Activated CD4-positive, alpha-beta T cell treated with anti-CD3 and anti-CD28 coated beads, Interleukin-2, amount 50 U/mL, for 4 hours (primary cell): ENCODE data around the gene COX4I2.

Source experiments
- DNase-seq, 2 experiments: peaks; one replicate each; pipeline ENCODE4 v3.0.0-alpha.2; 2020

COX4I2 gene

DNA sequence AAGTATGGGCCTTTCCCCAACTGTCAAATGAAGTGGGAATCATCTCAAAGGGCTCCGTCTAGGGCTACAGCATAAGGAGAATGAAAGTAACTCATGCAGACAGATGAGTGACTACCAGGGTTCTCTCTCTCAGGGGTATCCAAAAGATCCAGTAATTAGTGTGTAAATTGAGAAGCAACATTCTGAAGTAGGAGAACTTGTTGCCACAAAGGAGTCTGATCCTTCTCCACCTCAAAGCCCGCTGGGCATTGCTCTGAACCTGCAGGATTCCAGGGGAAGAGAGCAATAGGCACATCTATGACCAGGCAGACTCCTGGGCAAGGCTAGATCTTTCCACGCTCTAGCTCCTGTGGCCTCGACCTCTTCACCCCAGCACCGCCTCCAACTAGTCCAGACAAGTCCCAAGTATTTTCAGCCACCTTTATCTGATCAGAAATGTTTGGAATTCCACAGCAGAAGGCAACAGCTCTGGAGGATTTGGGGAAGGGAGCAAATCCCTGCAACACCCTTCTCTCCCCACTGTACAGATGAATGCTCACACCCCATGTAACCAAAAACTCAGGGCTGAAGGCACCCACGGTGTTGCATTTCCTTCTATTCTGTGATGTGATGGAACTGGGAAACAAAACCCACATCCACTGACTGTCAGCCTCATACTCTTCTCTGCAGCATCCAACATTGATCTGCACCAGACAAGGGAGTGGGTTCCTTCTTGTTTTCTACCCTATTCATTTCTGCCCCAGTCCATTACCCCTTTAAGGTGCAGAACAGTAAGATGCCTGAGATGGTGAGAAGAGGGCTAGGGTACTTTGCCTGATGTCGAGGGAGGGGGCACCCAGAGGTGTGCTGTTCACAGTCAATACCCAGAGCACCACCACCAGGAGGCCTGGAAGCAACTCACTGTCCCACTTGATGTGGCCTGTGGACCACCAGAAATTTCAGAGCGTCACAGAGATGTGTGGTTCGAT lies 41.0 kb downstream of the COX4I2 start:
- no peak for DNase-seq

DNA sequence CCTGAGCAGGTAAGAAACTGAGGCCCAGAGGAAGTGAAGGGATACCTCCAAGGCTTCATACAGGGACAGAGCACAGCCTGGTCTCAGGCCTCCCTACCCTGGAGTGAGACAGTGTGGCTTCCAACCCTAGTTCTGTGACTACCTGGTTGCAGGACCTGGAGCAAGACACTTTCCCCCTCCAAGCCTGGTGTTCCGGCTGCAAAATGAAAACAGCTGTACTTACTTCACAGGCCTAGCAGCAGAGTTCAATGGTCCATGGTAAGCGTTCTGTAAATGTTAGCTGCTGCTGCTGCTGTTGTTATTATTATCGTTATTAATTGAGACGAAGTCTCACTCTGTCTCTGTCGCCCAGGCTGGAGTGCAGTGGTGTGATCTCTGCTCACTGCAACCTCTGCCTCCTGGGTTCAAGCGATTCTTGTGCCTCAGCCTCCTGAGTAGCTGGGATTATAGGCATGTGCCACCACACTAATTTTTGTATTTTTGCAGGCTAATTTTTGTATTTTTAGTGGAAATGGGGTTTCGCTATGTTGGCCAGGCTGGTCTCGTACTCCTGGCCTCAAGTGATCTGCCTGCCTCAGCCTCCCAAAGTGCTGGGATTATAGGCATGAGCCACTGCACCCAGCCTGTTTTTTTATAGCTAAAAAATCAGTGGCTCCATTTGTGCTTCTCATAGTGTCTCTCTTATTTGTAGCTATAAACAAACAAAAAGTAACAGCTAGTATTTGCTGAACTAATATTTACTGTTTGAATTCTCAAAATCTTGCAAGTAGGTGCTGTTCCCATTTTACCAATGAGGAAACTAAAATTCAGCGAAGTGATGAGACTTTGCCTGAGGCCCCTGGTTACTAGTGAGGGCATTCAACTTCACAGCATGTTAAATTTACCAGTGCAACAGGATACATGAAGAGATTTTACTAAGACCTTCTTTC lies 41.9 kb downstream of the COX4I2 start:
- DNase-seq, result no peak

GRCh38 chr20:31680286-31681127 lies 42.8 kb downstream of the COX4I2 start:
- no peak for DNase-seq

DNA sequence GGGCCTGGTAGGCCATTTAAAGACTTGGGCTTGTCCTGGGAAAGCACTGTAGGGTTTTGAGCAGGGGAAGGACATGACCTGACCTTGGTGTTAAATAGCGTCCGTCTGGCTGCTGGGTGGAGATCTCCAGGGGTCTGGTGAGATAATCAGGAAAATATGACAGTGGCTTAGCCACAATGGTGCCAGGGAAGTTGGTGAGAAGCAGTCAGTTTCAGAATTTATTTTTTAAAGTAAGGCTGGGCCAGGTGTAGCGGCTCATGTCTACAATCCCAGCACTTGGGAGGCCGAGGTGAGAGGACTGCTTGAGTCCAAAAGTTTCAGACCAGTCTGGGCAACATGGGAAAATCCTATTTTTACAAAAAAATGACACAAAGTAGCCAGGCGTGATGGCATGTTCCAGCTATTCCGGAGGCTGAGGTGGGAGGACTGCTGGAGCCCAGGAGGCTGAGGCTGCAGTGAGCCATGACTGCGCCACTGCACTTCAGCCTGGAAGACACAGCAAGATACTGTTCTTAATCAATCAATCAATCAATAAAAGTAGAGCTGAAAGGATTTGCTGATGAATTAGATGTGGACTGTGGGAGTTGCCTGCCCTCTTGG lies 43.5 kb downstream of the COX4I2 start:
- no peak for DNase-seq

DNA sequence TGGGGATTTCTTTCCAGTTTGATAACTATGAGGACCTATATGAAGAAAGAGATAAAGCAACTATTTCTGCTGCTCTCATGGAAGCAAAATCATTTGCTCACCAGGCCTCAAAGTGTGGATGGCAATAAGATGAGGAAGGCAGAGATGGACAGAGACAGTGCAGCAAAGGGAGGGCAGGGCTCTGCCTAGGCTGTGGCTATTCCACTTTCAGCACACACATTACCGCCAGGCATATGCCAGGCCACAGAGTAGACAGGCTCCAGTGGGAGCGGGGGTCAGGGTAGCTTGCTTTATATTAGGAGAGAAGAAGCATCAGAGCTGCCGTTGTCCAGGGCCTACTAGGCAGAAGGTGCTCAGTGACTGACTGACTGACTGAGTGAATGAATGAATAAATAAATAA lies 44.1 kb downstream of the COX4I2 start:
- no peak for DNase-seq

GRCh38 chr20:31682352-31682751 lies 44.6 kb downstream of the COX4I2 start:
- no peak for DNase-seq

- DNase-seq, result no peak
These were observed 45.2 kb downstream of the COX4I2 start for GRCh38 chr20:31682927-31683326.

GRCh38 chr20:31684153-31685015 lies 46.7 kb downstream of the COX4I2 start:
- no peak for DNase-seq

GRCh38 chr20:31685853-31686643 lies 48.3 kb downstream of the COX4I2 start:
- DNase-seq, result no peak

GRCh38 chr20:31687777-31688176 lies 50.1 kb downstream of the COX4I2 start:
- no peak for DNase-seq

DNA sequence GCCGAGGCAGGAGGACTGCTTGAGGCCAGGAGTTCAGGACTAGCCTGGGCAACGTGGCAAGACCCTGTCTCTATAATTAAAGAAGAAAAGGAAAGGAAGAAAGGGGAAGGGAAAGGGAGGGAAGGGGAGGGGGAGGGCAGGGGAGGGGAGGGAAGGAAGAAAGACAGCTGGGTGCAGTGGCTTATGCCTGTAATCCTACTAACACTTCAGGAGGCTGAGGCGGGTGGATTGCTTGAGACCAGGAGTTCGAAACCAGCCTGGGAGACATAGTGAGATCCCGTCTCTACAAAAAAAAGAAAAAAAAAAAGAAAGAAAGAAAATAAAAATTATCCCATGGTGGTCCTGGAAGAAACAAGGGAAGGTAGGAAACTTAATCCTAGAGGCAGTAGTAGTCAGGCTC lies 51.4 kb downstream of the COX4I2 start:
- DNase-seq, result no peak

DNA sequence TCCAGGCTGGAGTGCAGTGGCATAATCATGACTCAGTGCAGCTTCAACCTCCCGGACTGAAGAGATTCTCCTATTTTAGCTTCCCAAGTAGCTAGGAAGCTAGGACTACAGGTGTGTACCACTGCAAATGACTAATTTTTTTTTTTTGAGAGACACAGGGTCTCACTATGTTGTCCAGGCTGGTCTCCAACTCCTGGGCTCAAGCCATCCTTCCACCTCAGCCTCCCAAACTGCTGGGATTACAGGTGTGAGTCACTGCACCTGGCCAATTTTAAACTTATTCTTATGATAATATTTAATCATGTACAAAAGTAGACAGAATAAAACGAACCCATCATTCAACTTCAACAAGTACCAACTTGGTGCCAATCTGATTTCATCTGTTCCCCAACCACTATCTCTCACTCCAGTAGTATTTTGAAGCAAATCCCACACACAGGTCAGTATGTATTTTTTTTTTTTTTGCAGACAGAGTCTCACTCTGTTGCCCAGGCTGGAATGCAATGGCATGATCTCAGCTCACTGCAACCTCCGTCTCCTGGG lies 52.5 kb downstream of the COX4I2 start:
- no peak for DNase-seq

GRCh38 chr20:31691646-31692275 lies 54.0 kb downstream of the COX4I2 start:
- DNase-seq, result no peak

DNA sequence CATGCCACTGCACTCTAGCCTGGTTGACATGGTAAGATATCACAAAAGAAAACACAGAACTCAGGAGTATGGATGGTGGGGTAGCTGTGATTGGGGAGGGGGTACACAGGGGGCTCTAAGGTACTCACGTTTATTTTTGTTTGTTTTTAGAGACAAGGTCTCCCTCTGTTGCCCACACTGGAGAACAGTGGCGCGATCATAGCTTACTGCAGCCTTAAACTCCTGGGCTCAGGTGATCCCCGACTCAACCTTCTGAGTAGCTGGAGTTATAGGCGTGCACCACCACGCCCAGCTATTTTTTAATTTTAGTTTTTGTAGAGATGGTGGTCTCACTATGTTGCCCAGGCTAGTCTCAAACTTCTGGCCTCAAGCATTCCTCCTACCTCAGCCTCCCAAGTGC lies 55.7 kb downstream of the COX4I2 start:
- no peak for DNase-seq

DNA sequence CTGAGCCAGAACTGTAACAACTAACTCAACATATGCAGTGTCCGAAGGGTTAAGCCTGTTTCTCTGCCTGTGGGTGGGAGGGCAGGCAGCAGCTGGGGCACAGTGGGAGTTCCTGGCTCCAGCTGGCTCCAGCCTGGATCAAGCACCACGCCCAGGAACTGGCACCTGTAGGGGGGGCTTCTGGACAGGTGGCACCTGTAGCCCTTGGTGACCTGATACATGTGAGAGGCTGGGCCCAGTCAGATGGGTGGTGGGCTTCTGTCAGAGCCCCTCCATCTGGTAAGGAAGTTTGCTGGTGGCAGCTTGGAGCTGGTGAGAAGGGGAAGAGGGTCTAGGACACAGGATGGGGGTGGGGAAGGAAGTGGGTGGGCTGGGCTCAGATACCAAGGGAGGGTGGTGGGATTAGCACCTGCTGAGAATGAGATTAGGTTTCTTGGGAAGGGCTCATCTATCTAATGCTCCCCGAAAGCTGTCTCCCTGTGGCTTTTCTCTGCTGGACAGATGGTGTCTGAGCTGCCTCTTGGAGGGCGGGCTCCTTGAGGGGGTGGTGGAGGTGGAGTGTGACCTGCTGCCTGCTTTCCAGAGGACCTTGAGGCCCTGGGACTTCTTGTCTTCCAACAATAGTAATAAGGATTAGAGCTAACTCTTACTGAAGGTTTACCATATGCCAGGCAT lies 56.4 kb downstream of the COX4I2 start:
- no peak for DNase-seq
